Adrenal gland (tissue), 5 donors: ENCODE data around the gene APLNR.

Experiments used
- POLR2A ChIP-seq, 2 donors: fragments of 450-650 bp; IDR thresholded peaks; one replicate each; pipeline ENCODE4 v1.6.1; 2017; ENCODE audit warnings: antibody characterized with exemption in 2 of 2, mild to moderate bottlenecking in 2 of 2, moderate library complexity in 1 of 2
- TF ChIP-seq, protein P1 (sequence below), 6 experiments: fragments of 450-650 bp in 4 of 6; fragments of 200-600 bp in 2 of 6; sonication (generic) in 1 of 6; IDR thresholded peaks; 1 replicate in 5 of 6; 2 replicates in 1 of 6; pipeline versions ENCODE4 v1.5.1 to v1.8.0; 2016 to 2021; ENCODE audit warnings: antibody characterized with exemption in 6 of 6, mild to moderate bottlenecking in 2 of 6, moderate library complexity in 1 of 6
- donor health status: DM: no; HTN: no; CAD: no.

- TF ChIP-seq, protein P1, sequence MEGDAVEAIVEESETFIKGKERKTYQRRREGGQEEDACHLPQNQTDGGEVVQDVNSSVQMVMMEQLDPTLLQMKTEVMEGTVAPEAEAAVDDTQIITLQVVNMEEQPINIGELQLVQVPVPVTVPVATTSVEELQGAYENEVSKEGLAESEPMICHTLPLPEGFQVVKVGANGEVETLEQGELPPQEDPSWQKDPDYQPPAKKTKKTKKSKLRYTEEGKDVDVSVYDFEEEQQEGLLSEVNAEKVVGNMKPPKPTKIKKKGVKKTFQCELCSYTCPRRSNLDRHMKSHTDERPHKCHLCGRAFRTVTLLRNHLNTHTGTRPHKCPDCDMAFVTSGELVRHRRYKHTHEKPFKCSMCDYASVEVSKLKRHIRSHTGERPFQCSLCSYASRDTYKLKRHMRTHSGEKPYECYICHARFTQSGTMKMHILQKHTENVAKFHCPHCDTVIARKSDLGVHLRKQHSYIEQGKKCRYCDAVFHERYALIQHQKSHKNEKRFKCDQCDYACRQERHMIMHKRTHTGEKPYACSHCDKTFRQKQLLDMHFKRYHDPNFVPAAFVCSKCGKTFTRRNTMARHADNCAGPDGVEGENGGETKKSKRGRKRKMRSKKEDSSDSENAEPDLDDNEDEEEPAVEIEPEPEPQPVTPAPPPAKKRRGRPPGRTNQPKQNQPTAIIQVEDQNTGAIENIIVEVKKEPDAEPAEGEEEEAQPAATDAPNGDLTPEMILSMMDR (IDR thresholded peaks at IDR 0.05) = no peak
- no peak for TF ChIP-seq POLR2A (IDR thresholded peaks at IDR 0.05)
Observed at GRCh38 chr11:57192316-57192715, 44.7 kb downstream of the APLNR start.
